Middle frontal gyrus (tissue), 1 donor: ENCODE data around the gene TMX1.

Source experiments
- DNase-seq: peaks from one replicate; pipeline ENCODE4 v3.0.0-alpha.2; 2015; ENCODE audit warnings: low spot score; ENCODE audit errors: extremely low spot score

Gene TMX1

DNA sequence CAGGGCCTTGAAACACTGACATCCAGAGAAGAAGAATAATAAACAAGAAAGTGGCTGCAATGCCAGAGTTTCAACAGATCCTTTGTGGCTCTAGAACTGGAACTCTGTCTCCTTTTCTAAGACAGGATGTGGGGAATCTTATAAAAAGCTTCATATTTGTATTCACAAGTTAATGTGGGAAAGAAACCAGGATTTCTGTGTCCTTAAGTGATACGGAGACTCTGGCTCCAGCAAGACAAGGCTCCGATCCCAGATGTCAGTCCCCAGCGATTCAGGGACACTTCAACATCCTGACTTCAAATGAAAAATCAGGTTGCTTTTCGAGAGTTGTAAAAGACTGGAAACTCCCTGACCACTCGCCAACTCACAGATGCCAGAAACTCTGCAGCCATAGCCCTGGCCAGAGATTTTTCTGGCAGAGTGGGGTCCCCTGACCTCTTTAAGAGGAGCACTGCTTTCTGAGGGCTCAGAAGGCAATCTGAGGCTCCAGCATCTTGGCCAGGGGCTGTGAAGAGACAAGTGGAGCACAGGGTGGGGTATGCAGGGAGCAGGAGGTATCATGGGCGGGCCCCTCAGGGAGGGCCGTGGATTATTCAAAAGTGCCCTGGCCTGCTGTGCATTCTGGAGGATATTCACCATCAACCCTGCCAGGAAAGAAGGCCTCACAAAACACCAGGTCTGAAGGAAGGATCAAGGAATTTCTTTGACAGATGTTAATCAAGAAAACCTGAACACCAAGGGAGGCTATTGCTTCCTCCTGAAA, 53.3 kb downstream of the TMX1 start:
- DNase-seq = no peak

DNA sequence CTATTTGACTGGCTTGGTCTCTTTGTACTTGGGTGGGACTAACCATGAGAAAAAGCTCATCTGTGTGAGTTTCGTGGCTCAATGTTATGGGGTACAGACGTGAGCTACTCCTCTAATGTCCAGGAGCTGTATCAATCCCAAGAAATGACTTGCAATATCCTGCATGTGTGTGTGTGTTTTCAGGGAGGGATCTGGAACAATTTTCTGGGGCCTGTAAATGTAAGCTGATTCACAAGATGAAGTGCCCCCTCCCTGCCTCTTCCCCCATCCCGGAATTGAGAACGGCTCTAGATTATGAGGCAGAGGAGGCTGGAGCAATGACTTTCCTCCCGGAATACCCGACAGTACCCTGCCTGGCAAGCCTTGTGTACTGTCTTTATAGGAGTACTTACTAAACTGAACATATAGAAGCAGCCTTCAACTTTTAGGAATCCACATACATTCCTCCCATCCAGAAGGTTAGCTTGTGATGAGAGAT, 53.9 kb downstream of the TMX1 start:
- DNase-seq = no peak

DNA sequence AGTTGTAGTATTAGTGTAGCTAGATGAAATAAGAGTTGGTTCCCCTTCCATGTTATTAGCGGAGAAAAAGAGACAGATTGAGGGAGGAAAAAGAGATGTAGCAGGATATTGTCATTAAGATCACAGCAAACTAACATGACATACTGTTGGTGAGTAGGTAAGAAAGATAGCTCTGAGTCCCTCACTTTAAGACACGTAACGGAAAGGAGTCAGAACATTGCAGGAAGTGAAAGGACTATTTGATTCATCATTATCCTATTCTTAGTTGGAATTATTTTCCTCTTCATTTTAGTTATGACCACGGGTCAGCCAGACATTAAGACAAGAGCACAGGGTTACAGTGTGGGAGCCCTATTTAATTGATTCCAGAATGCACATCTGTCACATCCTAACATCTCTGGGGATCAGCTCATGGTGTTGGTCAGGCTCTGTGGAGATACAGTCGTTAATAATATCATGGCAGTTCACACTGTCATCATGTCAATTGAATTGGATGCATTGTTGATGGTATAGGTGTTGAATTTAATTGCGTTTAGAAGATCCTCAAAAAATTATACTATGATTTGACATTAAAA, 55.0 kb downstream of the TMX1 start:
- no peak for DNase-seq

DNA sequence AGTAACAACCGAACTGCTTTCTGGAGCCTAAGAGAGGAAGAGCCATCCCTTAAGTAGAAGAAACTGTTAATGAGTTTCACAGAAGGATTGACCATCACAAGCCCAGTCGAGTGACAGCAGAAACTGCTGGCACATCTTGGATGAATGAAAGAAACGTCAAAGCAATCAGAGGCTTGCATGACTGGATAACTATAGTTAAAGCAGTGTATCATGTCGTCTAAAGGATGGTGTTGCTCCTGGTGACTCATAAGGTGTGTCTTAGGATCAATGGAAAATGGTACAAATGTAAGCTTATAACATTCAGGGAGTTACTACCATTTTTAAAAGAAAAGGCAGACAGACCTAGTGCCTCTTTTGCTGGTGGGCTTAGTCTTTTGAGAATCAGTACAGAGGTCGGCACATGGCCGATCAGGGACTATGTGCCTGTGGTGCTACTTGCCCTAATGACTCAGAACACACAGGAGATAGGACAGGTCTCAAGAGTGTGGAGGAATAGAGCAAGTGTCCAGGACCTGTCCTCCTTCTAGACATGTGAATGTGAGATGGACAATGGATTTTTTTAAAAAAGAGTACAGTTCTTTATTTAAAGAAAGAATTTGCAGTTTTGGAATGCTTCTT, 55.7 kb downstream of the TMX1 start:
- DNase-seq = no peak

DNA sequence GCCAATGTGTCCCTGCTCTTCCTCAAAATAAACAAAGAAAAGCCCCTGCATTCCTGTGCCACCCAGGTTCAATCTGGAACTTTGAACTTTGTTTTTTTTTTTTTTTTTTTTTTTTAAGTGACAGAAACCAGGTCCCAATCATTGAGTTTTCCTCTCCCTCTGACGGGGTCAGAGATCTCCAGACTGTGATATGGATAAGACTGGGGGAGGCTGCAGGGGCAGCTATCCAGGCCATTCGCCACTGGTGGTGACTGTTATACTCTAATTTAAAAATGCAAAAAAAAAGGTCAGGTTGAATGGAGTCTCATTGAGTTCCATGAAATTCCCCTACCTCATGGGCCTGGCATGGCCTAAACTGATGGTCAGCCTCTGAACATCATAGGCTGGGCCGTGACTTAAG, 57.0 kb downstream of the TMX1 start:
- DNase-seq = no peak

DNA sequence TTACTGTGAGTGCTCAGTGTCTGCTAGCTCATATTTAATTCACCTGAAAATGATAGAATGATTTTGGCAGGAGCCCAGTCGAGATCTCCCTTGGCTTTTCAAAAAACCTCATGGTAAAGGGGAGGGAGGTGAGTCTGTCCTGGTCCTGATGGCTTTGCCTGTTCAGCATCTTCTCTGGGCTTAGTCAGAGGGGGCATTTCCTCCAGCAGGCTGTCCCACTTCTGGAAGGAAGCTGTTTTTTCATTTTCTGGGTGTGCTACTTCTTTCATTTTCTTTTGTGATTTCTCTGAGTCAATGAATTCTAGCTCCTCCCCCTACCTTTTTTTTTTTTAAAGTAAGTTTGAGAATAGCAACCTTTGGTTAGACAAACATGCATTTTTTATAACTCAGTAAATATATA, 58.8 kb downstream of the TMX1 start:
- no peak for DNase-seq

DNA sequence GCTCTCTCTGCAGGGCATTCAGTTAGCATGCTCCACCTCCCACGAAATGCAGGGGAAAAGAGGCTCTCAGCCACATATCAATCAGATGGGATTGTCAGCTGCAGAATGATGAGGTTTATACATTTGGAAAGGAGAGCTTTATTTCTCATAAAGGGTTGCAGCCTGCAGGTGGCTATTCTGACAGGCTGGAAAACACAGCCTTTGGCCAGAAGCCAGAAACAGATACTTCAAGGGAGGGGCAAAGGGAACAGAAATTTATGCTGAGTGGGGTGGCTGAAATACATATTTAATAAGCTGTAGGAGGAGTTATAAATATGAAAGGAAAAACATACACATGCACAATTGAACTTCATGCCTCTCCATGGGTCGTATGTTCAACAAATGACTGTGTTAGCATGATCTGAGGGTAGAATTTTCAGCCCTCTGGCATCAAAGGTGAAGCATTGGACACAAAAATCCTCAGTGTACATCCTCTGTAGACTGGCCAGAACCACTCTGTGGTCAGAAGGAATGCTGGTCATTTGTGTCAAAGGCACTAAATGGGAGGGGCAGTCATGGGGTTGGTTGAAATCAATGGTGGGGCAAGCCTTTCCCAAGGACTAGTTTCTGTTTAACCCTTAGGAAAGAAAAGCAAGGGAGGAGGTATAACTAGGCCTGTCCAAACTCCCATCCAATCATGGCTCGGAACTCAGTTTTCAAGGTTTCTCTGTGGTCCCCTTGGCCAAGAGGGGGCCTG, 62.4 kb downstream of the TMX1 start:
- no peak for DNase-seq

DNA sequence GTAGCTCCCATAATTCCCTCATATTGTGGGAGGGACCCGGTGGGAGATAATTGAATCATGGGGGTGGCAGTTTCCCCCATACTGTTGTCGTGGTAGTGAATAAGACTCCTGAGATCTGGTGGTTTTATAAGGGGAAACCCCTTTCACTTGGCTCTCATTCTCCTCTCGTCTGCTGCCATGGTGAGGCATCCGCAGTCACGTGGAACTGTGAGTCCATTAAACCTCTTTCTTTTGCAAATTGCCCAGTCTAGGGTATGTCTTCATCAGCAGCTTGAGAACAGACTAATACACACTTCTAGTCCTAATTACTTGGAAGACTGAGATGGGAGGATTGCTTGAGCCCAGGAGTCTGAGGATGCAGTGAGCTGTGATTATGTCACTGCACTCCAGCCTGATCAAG, 64.4 kb downstream of the TMX1 start:
- no peak for DNase-seq

DNA sequence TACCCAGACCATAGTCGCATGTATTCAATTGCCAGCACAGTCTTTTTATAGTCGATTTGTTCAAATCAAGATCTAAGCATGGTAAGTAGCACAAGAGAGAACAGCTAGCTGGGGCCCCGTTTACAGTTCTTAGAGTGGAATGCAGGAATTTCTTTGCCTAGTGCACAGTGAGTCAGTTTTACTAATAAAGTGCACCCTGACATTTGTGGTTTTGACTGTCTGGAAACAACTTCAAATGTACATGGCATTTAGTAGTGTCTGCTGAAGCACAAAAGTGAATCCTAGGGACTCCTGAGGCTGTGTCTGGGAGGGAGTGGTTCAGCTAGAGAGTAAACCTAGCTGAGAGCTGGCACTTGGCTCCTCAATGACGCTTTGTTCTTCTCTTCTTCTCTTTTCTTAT, 64.9 kb downstream of the TMX1 start:
- DNase-seq = no peak

DNA sequence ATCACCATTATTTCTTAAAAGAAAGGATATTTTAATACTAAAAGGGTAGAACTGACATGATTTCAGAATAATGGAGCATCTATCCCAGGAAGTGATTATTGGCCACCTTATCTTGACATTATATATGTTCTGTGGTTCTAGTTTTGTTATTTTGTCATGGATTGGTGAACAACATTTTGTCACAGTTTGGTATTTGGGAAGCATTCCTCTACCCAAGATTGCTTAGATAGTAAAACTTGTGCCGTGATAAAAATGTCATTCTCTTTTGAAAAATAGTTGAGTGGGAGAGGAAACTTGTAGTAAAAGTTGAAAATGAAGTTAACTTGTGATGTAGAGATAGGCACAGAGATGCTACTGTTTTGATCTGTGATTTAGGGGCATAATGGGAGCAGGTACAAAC, 65.7 kb downstream of the TMX1 start:
- DNase-seq = no peak
